Coronary artery (tissue), 2 donors: ENCODE results near the gene DMRT3.

Experiments
- DNase-seq: peaks from one replicate; pipeline ENCODE4 v3.0.0-alpha.2; 2017; ENCODE audit warnings: low spot score
- H3K27ac ChIP-seq, 2 donors: fragments of 200-600 bp; sonication (generic); one replicate each; pipeline ENCODE4 v1.5.1; 2016 to 2019
- H3K4me3 ChIP-seq: fragments of 200-600 bp; sonication (generic); 2 replicates; pipeline ENCODE4 v1.5.1; 2016; ENCODE audit warnings: mild to moderate bottlenecking, moderate library complexity
- CTCF ChIP-seq: fragments of 200-600 bp; sonication (generic); IDR thresholded peaks from one replicate; pipeline ENCODE4 v1.5.1; 2019; ENCODE audit warnings: antibody characterized with exemption

DMRT3 gene

GRCh38 chr9:942805-943580 is 33.5 kb upstream of the DMRT3 start:
- no peak for DNase-seq
- no peak for TF ChIP-seq CTCF
- Histone ChIP-seq H3K27ac (no peak overlapping the region), H3K4me3 (no peak overlapping the region)

GRCh38 chr9:947985-948384 is 28.5 kb upstream of the DMRT3 start:
- Histone ChIP-seq H3K27ac (no peak overlapping the region), H3K4me3 (no peak overlapping the region)
- no peak for DNase-seq
- TF ChIP-seq CTCF = no peak

DNA sequence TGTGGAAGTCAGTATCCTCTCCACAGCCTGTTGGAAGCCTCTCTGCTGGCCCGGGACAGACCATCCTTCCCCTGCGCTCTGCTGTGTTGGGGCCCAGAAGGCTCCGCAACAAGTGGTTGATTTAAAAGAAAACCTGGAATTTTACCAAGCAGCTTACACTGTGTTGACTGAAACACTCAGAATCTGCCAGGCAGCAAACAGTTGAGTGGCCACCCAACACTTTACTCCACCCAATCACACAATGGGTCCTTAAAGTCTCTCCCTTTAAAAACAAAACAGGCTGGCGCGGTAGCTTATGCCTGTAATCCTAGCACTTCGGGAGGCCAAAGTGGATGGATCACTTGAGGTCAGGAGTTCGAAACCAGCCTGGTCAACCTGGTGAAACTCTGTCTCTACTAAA is 28.0 kb upstream of the DMRT3 start:
- TF ChIP-seq CTCF = no peak
- DNase-seq = no peak
- H3K4me3 ChIP-seq = no peak overlapping the region
- no peak overlapping the region for H3K27ac ChIP-seq

DNA sequence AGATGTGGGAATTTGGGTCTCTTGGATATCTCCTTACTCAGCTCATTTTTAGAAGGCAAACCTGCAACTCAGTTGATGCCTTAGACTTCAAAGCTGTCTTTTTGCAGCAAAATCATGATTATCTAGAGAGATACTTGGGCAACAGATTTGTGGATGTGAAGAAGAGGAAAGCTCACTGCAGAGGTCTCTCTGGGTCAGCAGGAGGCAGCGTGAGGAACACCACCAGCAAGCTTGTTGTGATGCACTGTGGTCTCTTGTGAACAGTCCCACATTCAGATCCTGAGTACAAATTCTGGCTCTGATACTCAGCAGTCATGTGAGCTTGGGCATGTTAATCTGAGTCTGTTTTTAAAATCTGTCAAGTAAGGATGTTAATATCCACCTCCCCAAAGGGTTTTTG is 26.3 kb upstream of the DMRT3 start:
- H3K27ac ChIP-seq = no peak overlapping the region
- DNase-seq = no peak
- no peak overlapping the region for H3K4me3 ChIP-seq
- TF ChIP-seq CTCF = no peak

- Histone ChIP-seq H3K27ac (no peak overlapping the region), H3K4me3 (no peak overlapping the region)
- TF ChIP-seq CTCF = no peak
- DNase-seq = no peak
Observed at GRCh38 chr9:952546-952945, 23.9 kb upstream of the DMRT3 start.

DNA sequence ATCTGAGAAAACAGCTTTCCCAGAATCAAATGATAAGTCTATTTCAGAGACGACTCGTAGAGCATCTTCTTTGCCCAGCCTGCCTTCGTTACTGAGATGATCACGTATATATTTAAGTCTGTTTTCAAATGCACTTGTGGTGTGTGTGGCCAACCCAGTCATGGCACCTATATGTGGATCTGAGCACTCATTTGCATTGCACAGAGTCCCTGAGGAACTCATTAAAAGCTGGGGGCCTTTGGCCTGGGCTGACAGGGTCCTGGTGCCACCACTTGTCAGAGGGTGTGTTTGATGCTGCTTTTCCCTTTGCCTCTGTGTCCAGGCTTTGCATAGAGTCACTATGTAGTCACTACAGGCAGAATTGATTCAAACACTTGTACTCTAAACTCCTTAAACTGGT is 17.4 kb upstream of the DMRT3 start:
- H3K4me3 ChIP-seq = no peak overlapping the region
- no peak for TF ChIP-seq CTCF
- no peak overlapping the region for H3K27ac ChIP-seq
- no peak for DNase-seq

DNA sequence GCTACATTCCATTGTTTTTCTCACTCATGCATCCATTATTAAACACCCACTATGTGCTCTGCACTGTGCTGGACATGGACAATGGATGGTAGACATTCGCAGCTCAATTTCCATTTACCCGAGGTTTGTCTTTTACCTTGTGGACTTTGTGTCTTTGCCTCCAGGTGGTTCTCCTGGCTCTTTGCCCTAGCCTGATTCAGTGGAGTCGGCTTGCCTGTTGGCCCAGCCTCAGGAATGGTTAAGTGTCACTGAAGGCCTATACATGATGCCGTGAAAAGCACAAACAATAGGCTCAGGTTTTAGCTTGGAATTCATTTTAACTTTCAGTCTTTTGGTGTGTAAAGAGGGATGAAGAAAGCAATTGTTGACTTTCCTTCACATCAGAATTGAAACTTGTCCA is 16.5 kb upstream of the DMRT3 start:
- TF ChIP-seq CTCF = no peak
- DNase-seq = no peak
- Histone ChIP-seq H3K27ac (no peak overlapping the region), H3K4me3 (no peak overlapping the region)
